Ovary (tissue), 9 donors: ENCODE data around the gene NSG2. TPM values are rescaled to one million over a fixed set of nuclear protein-coding genes. Genes with fewer than 3 reads are reported as not detected.

Experiments used
- DNase-seq, 5 donors: peaks; one replicate each; pipeline ENCODE4 v3.0.0-alpha.2; 2019 to 2020
- H3K27ac ChIP-seq, 2 donors: fragments of 200-600 bp; one replicate each; pipeline versions ENCODE4 v1.5.1 to v1.8.0; 2019 to 2022
- H3K27me3 ChIP-seq: fragments of 200-600 bp; one replicate; pipeline ENCODE4 v1.8.0; 2022
- H3K36me3 ChIP-seq: fragments of 200-600 bp; sonication (generic); one replicate; pipeline ENCODE4 v1.5.1; 2019
- H3K4me1 ChIP-seq: one replicate; pipeline ENCODE4 v1.8.1; 2013; ENCODE audit warnings: mild to moderate bottlenecking, moderate library complexity; ENCODE audit not compliant: insufficient read depth
- H3K4me3 ChIP-seq: fragments of 200-600 bp; sonication (generic); one replicate; pipeline ENCODE4 v1.5.1; 2017
- H3K9me3 ChIP-seq, 2 donors: fragments of 200-600 bp in 1 of 2; sonication (generic) in 1 of 2; one replicate each; pipeline versions ENCODE4 v1.5.1 to v1.8.1; 2013 to 2019; ENCODE audit warnings: mild to moderate bottlenecking in 1 of 2, moderate library complexity in 1 of 2
- CTCF ChIP-seq, 3 donors: fragments of 450-650 bp in 2 of 3; fragments of 200-600 bp in 1 of 3; IDR thresholded peaks; one replicate each; pipeline versions ENCODE4 v1.5.1 to v1.8.0; 2016 to 2022; ENCODE audit warnings: antibody characterized with exemption in 3 of 3, mild to moderate bottlenecking in 1 of 3
- EP300 ChIP-seq: sonication (generic); formaldehyde crosslinking; IDR thresholded peaks from one replicate; pipeline ENCODE4 v1.6.1; 2017; ENCODE audit warnings: antibody characterized with exemption
- POLR2A ChIP-seq: fragments of 450-650 bp; IDR thresholded peaks from one replicate; pipeline ENCODE4 v1.6.1; 2017; ENCODE audit warnings: antibody characterized with exemption, mild to moderate bottlenecking, moderate library complexity
- WGBS, 3 donors: extraction: QIAGEN DNeasy Blood & Tissue Kit in 1 of 3; methylation state at CpG; one replicate each; pipeline versions ENCODE4 v1.1.5 to v1.1.7; 2013 to 2017; 5-methylcytosine and 5-hydroxymethylcytosine counted together
- intact Hi-C, 4 donors: fragments of 100-400 bp; cut with DNase I; formaldehyde crosslinking; loops; one replicate each; pipeline versions ENCODE4 v1.11.0 to v1.15.1; 2022 to 2023
- polyA plus RNA-seq, 2 donors: library from polyadenylated mRNA; stranded (reverse); fragments of 200-250 nt in 1 of 2; fragments of 350-450 nt in 1 of 2; fragmentation: Illumina TruSeq in 1 of 2; extraction: RNeasy Lipid Tissue Mini Kit (QIAGEN cat#74804) in 1 of 2; gene quantifications; one replicate each; pipeline ENCODE4 v1.2.3, GENCODE V29; 2013 to 2014
- total RNA-seq, 7 donors: library from RNA; depleted of rRNA in 2 of 7; stranded (reverse); fragments of >200 nt in 2 of 7; fragmentation: NEBNext Ultra II Directional in 3 of 7; extraction: Animal tissue kit (Norgen Biotek cat#: 25700) in 3 of 7; gene quantifications; one replicate each; pipeline versions ENCODE4 v1.1.0 to v1.2.4, GENCODE V29; 2016 to 2023
- donor health status: DM: no; HTN: no; CAD: no; lungs with moderate emphysema.
- donor health status: DM: no; HTN: no; CAD: no.
- donor health status: Bipolar disorder and iron deficiency.
- donor health status: DM: yes; HTN: yes; CAD: no.
- donor health status: DM: no; HTN: no; CAD: no.
- donor health status: DM: yes; HTN: yes; CAD: no.

Gene NSG2
- total and polyA plus RNA-seq, 9 donors = not detected

- Histone ChIP-seq H3K36me3 (no peaks in the 10 kb centered on the region), H3K4me1 (no peaks in the 10 kb centered on the region), H3K27ac (no peak overlapping the region), H3K4me3 (no peak overlapping the region), H3K9me3 (no peaks in the 10 kb centered on the region), H3K27me3 (no peaks in the 10 kb centered on the region)
- WGBS, 3 donors = 87 to 91% (median 91%) methylated on average over 5 of the region's 5 CpGs
- no peak for DNase-seq
- TF ChIP-seq POLR2A (no peak), CTCF (IDR thresholded peaks at IDR 0.05) (no peak), EP300 (no peak)
- intact Hi-C loops = loop anchor here in 1 of 4 donors (10.0 kb wide), 1 partner anchor 932 kb away; no protein-coding TSS in a partner anchor
These were observed 47.6 kb downstream of the NSG2 start for GRCh38 chr5:174093123-174093522.

GRCh38 chr5:174094857-174095606 is 49.5 kb downstream of the NSG2 start:
- no peaks in the 10 kb centered on the region for H3K36me3 ChIP-seq
- no peak for TF ChIP-seq EP300
- TF ChIP-seq POLR2A = no peak
- no peak for TF ChIP-seq CTCF (IDR thresholded peaks at IDR 0.05)
- no peaks in the 10 kb centered on the region for H3K27me3 ChIP-seq
- intact Hi-C loops = loop anchor here in 1 of 4 donors (10.0 kb wide), 1 partner anchor 930 kb away; no protein-coding TSS in a partner anchor
- H3K4me3 ChIP-seq = no peak overlapping the region
- no peaks in the 10 kb centered on the region for H3K4me1 ChIP-seq
- no peaks in the 10 kb centered on the region for H3K9me3 ChIP-seq
- no peak overlapping the region for H3K27ac ChIP-seq
- 77 to 82% (median 80%) methylated on average over 10 of the region's 10 CpGs for WGBS, 3 donors
- no peak for DNase-seq

GRCh38 chr5:174096619-174097018 is 51.1 kb downstream of the NSG2 start:
- Histone ChIP-seq H3K4me3 (no peak overlapping the region), H3K9me3 (no peaks in the 10 kb centered on the region), H3K36me3 (no peaks in the 10 kb centered on the region), H3K27ac (no peak overlapping the region), H3K27me3 (no peaks in the 10 kb centered on the region), H3K4me1 (no peaks in the 10 kb centered on the region)
- intact Hi-C loops = loop anchor here in 1 of 4 donors (10.0 kb wide), 1 partner anchor 928 kb away; no protein-coding TSS in a partner anchor
- DNase-seq = no peak
- TF ChIP-seq POLR2A (no peak), CTCF (IDR thresholded peaks at IDR 0.05) (no peak), EP300 (no peak)
- 66 to 72% (median 70%) methylated on average over 6 of the region's 6 CpGs for WGBS, 3 donors

- WGBS, 3 donors = 75 to 84% (median 82%) methylated on average over 4 of the region's 4 CpGs
- no peaks in the 10 kb centered on the region for H3K4me1 ChIP-seq
- H3K9me3 ChIP-seq = no peaks in the 10 kb centered on the region
- no peak overlapping the region for H3K27ac ChIP-seq
- H3K4me3 ChIP-seq = no peak overlapping the region
- TF ChIP-seq CTCF (IDR thresholded peaks at IDR 0.05) (no peak), EP300 (no peak), POLR2A (no peak)
- no peak for DNase-seq
- H3K27me3 ChIP-seq = no peaks in the 10 kb centered on the region
- intact Hi-C loops = loop anchor here in 1 of 4 donors (10.0 kb wide), 1 partner anchor 927 kb away; no protein-coding TSS in a partner anchor
- H3K36me3 ChIP-seq = no peaks in the 10 kb centered on the region
These were observed 52.1 kb downstream of the NSG2 start for GRCh38 chr5:174097486-174098185.
